Tibial artery (tissue), 4 donors: ENCODE data around the gene TSHZ1.

Experiments used
- DNase-seq, 2 donors: peaks; one replicate each; pipeline ENCODE4 v3.0.0-alpha.2; 2019
- H3K27ac ChIP-seq, 2 donors: fragments of 200-600 bp; sonication (generic) in 1 of 2; 1 replicate in 1 of 2; 2 replicates in 1 of 2; pipeline ENCODE4 v1.5.1; 2018 to 2019; ENCODE audit warnings: mild to moderate bottlenecking in 1 of 2
- H3K27me3 ChIP-seq, 2 donors: fragments of 200-600 bp; sonication (generic) in 1 of 2; one replicate each; pipeline versions ENCODE4 v1.5.1 to v1.6.0; 2016 to 2019
- H3K36me3 ChIP-seq, 3 donors: fragments of 200-600 bp; sonication (generic) in 2 of 3; one replicate each; pipeline ENCODE4 v1.5.1; 2016 to 2019; ENCODE audit warnings: mild to moderate bottlenecking in 2 of 3
- H3K4me1 ChIP-seq, 4 donors: fragments of 200-600 bp; sonication (generic) in 2 of 4; 1 replicate in 3 of 4; 2 replicates in 1 of 4; pipeline ENCODE4 v1.5.1; 2016 to 2019
- H3K4me3 ChIP-seq, 2 donors: fragments of 200-600 bp; sonication (generic) in 1 of 2; 1 replicate in 1 of 2; 2 replicates in 1 of 2; pipeline ENCODE4 v1.5.1; 2018 to 2019; ENCODE audit warnings: mild to moderate bottlenecking in 2 of 2
- H3K9me3 ChIP-seq, 3 donors: fragments of 200-600 bp; sonication (generic) in 1 of 3; one replicate each; pipeline ENCODE4 v1.5.1; 2016 to 2019
- intact Hi-C: fragments of 100-400 bp; cut with DNase I; formaldehyde crosslinking; loops from one replicate; pipeline ENCODE4 v1.15.0; 2023; ENCODE audit warnings: low total_unique reads
- TF ChIP-seq, protein P1 (sequence below), 2 experiments: fragments of 200-600 bp in 1 of 2; fragments of 450-650 bp in 1 of 2; IDR thresholded peaks; one replicate each; pipeline ENCODE4 v1.5.1; 2017 to 2019; ENCODE audit warnings: antibody characterized with exemption in 2 of 2, mild to moderate bottlenecking in 1 of 2, moderate library complexity in 1 of 2

TSHZ1 gene

DNA sequence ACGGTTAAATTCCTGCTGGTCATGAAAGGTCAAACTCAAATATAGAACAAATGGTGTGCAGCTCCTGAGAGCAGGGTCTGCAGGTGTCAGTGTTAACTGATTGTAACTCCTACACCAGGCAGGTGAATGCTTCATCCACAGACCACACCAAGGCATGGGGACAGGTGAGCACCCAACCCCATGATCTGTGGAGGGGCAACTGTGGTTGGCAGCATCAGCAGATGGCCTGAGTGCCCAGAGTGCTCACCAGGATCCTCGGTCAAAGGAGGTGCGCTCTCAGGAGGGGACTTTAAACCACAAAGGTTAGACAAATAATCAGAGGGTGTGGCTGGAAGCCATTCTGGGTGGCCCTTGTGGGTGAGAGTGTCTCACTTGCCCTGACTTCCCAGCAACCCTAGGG, 46.1 kb upstream of the TSHZ1 start:
- no peaks in the 10 kb centered on the region for H3K27me3 ChIP-seq
- TF ChIP-seq, protein P1, sequence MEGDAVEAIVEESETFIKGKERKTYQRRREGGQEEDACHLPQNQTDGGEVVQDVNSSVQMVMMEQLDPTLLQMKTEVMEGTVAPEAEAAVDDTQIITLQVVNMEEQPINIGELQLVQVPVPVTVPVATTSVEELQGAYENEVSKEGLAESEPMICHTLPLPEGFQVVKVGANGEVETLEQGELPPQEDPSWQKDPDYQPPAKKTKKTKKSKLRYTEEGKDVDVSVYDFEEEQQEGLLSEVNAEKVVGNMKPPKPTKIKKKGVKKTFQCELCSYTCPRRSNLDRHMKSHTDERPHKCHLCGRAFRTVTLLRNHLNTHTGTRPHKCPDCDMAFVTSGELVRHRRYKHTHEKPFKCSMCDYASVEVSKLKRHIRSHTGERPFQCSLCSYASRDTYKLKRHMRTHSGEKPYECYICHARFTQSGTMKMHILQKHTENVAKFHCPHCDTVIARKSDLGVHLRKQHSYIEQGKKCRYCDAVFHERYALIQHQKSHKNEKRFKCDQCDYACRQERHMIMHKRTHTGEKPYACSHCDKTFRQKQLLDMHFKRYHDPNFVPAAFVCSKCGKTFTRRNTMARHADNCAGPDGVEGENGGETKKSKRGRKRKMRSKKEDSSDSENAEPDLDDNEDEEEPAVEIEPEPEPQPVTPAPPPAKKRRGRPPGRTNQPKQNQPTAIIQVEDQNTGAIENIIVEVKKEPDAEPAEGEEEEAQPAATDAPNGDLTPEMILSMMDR (IDR thresholded peaks at IDR 0.05) = no peak
- no peaks in the 10 kb centered on the region for H3K36me3 ChIP-seq
- intact Hi-C loops = no loop called here
- H3K4me3 ChIP-seq = no peak overlapping the region
- peaks cover 0 to 4% (median 0%) of the 10 kb centered on the region in 4 donors for H3K4me1 ChIP-seq
- DNase-seq = no peak
- H3K27ac ChIP-seq = no peak overlapping the region
- H3K9me3 ChIP-seq = peaks cover 0 to 9% (median 0%) of the 10 kb centered on the region in 3 donors

DNA sequence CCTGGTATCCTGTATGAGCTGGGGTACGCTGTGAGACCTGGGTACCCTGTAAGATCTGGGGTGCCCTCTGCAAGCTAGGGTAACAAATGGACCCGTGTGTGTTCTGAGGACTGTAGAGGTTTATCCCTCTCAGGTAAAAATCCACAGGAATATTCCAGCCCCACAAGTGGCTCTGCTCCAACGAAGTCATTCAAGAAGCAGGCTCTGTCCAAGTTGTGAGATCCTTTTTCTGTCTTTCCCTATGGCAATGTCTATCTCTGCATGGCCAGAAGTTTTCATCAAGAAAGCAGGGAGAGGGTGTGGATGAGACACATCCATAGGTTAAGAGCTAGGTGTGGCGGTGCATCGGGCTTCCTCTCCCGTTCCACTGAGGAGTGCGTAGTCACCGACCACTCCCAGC, 44.7 kb upstream of the TSHZ1 start:
- H3K4me3 ChIP-seq = no peak overlapping the region
- no peaks in the 10 kb centered on the region for H3K4me1 ChIP-seq
- H3K9me3 ChIP-seq = peaks cover 0 to 9% (median under 1%) of the 10 kb centered on the region in 3 donors
- no peaks in the 10 kb centered on the region for H3K36me3 ChIP-seq
- H3K27me3 ChIP-seq = no peaks in the 10 kb centered on the region
- no peak overlapping the region for H3K27ac ChIP-seq
- no peak for DNase-seq
- intact Hi-C loops = no loop called here
- TF ChIP-seq, protein P1 (IDR thresholded peaks at IDR 0.05) = no peak

DNA sequence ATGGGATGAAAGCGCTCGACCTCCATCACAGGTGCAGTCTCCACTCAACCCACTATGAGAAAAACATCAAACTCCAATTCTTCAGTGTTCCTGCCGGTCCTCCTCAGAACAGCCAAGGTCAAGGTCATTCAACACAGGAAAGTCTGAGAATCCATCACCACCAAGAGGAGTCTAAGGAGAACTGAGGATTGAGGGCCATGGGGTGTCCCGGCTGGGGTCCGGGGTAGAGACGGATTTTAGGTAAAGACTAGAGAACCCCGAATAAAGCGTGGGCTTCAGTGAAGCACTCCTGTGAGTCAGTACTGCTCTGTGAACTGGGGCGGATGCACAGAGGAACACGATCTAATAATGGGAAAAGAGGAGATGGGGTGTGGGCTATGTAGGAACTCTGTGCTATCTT, 43.5 kb upstream of the TSHZ1 start:
- intact Hi-C loops = no loop called here
- H3K27me3 ChIP-seq = no peaks in the 10 kb centered on the region
- H3K4me1 ChIP-seq = no peaks in the 10 kb centered on the region
- no peaks in the 10 kb centered on the region for H3K36me3 ChIP-seq
- TF ChIP-seq, protein P1 (IDR thresholded peaks at IDR 0.05) = no peak
- H3K27ac ChIP-seq = no peak overlapping the region
- no peak overlapping the region for H3K4me3 ChIP-seq
- peaks cover 0 to 9% (median 6%) of the 10 kb centered on the region in 3 donors for H3K9me3 ChIP-seq
- DNase-seq = no peak

DNA sequence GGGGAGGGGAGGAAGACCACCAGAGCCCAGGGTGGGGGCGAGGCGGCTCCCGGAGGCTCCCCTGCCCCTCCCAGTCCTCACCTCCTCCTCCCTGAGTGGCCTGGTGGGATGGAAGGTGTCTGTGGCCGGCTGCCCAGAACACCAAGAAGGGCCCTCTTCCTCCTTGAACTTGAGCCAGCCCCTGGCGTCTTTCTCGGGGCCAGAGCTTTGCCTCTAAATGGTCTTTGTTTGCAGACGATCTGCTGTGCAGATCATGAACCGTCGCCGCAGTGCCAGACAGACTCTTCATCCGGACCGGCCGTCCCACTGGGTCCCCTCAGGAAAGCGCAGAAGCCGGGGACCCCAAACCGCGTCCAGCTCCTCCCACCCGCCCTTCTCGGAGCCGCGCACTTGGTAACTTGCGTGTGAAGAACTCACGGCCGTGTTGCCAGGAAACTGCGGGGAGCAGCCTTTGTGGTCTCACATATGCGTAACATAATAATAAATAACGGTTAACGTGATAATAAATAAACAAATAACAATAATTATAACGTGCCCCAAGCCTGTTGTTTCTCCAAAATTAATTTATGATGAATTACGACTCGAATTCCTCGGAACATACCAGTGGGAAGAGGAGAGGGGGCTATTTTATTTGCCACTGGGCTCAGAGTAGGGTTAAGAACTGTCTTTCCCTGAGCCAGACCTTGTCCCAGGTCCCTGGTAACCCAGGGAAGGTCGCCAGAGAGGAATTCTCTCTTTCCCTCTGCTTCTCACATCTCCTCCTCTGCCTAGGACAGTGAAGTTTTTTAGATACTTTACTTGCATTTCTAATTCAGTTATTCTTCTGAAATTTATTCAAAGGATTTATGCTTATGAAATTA, 42.6 kb upstream of the TSHZ1 start:
- Histone ChIP-seq H3K27me3 (no peaks in the 10 kb centered on the region), H3K36me3 (no peaks in the 10 kb centered on the region), H3K4me1 (no peaks in the 10 kb centered on the region), H3K4me3 (no peak overlapping the region), H3K9me3 (peaks cover 0 to 9% (median 6%) of the 10 kb centered on the region in 3 donors), H3K27ac (no peak overlapping the region)
- DNase-seq = no peak
- TF ChIP-seq, protein P1 (IDR thresholded peaks at IDR 0.05) = no peak
- intact Hi-C loops = no loop called here

DNA sequence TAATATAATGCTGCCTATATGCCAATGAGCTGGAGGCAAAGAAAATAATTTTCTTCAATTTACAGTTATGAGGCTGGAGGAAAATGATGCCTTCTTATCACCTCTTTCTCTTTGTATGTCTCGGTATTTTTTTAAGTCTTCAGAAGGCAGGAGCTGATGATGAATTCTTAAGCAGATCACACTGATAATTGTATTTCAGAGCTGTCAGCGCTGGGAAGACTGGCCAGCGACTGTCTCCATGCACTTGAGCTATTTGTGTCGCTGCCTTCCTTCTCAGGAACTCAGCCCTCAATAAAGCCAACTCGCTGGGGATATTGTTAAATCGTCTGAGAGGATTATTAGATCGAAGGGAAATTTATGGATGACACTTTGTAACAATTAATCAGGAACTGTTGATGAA, 42.0 kb upstream of the TSHZ1 start:
- H3K4me1 ChIP-seq = no peaks in the 10 kb centered on the region
- intact Hi-C loops = no loop called here
- peaks cover 0 to 12% (median 6%) of the 10 kb centered on the region in 3 donors for H3K9me3 ChIP-seq
- H3K27ac ChIP-seq = no peak overlapping the region
- H3K27me3 ChIP-seq = no peaks in the 10 kb centered on the region
- TF ChIP-seq, protein P1 (IDR thresholded peaks at IDR 0.05) = no peak
- H3K36me3 ChIP-seq = no peaks in the 10 kb centered on the region
- no peak for DNase-seq
- no peak overlapping the region for H3K4me3 ChIP-seq
